Gastrocnemius medialis (tissue), 4 donors: ENCODE data around the gene NOXO1. TPM values are rescaled to one million over a fixed set of nuclear protein-coding genes. Genes with fewer than 3 reads are reported as not detected.
A peak's percentile ranks its signal among the peaks of the same experiment; 100 is the strongest.
"Not testable (repeated sequence)": the region's sequence is repeated elsewhere in the genome, so short reads cannot be mapped to it uniquely, and the experiment has no call there.

ENCODE experiments used
- ATAC-seq, 2 donors: fragments of 150-250 bp; one replicate each; pipeline ENCODE4 v1.9.1; 2016
- DNase-seq, 2 donors: peaks; one replicate each; pipeline ENCODE4 v3.0.0-alpha.2; 2019
- H3K27ac ChIP-seq, 4 donors: fragments of 200-600 bp; sonication (generic); 1 replicate in 1 of 4; 2 replicates in 3 of 4; pipeline ENCODE4 v1.5.1; 2016 to 2018; ENCODE audit warnings: mild to moderate bottlenecking in 2 of 4, moderate library complexity in 1 of 4
- H3K27me3 ChIP-seq, 3 donors: fragments of 200-600 bp; sonication (generic) in 2 of 3; 1 replicate in 1 of 3; 2 replicates in 2 of 3; pipeline versions ENCODE4 v1.5.1 to v1.6.0; 2016 to 2019; ENCODE audit warnings: mild to moderate bottlenecking in 1 of 3, moderate library complexity in 1 of 3
- H3K36me3 ChIP-seq, 2 donors: fragments of 200-600 bp; sonication (generic) in 1 of 2; one replicate each; pipeline ENCODE4 v1.5.1; 2017 to 2018
- H3K4me1 ChIP-seq, 2 donors: fragments of 200-600 bp; sonication (generic) in 1 of 2; one replicate each; pipeline ENCODE4 v1.5.1; 2016 to 2017; ENCODE audit warnings: mild to moderate bottlenecking in 2 of 2
- H3K4me3 ChIP-seq, 4 donors: fragments of 200-600 bp; sonication (generic) in 3 of 4; 1 replicate in 1 of 4; 2 replicates in 3 of 4; pipeline ENCODE4 v1.5.1; 2016 to 2019; ENCODE audit warnings: mild to moderate bottlenecking in 2 of 4
- H3K9me3 ChIP-seq, 3 donors: fragments of 200-600 bp; sonication (generic) in 2 of 3; 1 replicate in 1 of 3; 2 replicates in 2 of 3; pipeline ENCODE4 v1.5.1; 2016 to 2019
- POLR2A ChIP-seq, 2 donors: fragments of 450-650 bp; IDR thresholded peaks; one replicate each; pipeline ENCODE4 v1.6.1; 2017; ENCODE audit warnings: antibody characterized with exemption in 2 of 2, mild to moderate bottlenecking in 2 of 2, moderate library complexity in 2 of 2
- in situ Hi-C, 4 donors: fragments of 200-750 bp; cut with MboI; loops; one replicate each; pipeline versions ENCODE4 v1.15.0 to v1.8.0; 2017; ENCODE audit warnings: low sequenced_read_pairs in 4 of 4
- intact Hi-C: fragments of 100-400 bp; cut with DNase I; formaldehyde crosslinking; loops from one replicate; pipeline ENCODE4 v1.15.1; 2023; ENCODE audit warnings: low total_unique reads
- total RNA-seq, 4 donors: library from RNA; depleted of rRNA; stranded (reverse); fragments of >200 nt; gene quantifications; one replicate each; pipeline versions ENCODE4 v1.1.0 to v1.2.3, GENCODE V29; 2016
- TF ChIP-seq, protein P1 (sequence below), 5 experiments: fragments of 450-650 bp in 3 of 5; fragments of 200-600 bp in 2 of 5; sonication (generic) in 2 of 5; IDR thresholded peaks in 4 of 5; conservative IDR thresholded peaks in 1 of 5; 1 replicate in 4 of 5; 2 replicates in 1 of 5; pipeline ENCODE4 v1.5.1; 2016 to 2019; ENCODE audit warnings: antibody characterized with exemption in 5 of 5, mild to moderate bottlenecking in 3 of 5, moderate library complexity in 3 of 5

The NOXO1 gene
- total RNA-seq, 4 donors from 2014 or later: 0.33 to 0.46 TPM; not detected in 2

DNA sequence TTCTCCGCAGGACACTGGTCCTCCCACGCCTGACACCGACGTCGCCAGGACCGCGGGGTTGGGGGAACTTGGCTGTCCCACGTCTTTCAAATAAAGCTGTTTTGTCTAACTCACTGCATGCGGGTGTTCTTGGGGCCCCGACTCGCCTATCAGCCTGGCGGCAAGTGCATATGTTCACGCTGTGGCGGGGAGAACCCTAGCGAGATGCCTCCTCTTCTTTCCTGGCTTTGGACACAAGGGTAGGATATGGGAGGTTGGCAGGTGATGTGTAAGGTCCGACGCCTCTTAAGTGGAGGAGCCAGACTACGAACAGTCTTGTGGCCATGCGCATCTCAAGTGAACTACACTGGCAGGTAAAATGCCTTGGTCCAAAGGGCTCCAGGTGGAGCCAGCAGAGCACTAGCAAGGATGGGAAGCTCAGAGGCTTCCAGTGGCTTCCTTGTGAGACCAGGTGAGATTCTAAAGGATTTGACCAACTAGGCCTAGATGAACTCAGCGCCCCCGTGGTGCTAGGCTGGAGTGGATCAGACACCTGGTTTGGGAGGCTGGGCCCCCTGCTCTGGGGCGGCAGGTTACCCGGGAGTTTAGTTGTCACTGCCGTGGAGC is 15.8 kb downstream of the NOXO1 start:
- Histone ChIP-seq H3K36me3 (peaks cover 0 to 25% of the 10 kb centered on the region in 2 donors), H3K27me3 (no peaks in the 10 kb centered on the region), H3K4me1 (peaks cover 18 to 24% of the 10 kb centered on the region in 2 donors), H3K4me3 (peak overlapping the region; percentile 73 to 97 (median 76)), H3K27ac (peak overlapping the region; percentile 88 to 99 (median 92)), H3K9me3 (no peaks in the 10 kb centered on the region)
- peak; percentile 1 for ATAC-seq
- TF ChIP-seq, protein P1, sequence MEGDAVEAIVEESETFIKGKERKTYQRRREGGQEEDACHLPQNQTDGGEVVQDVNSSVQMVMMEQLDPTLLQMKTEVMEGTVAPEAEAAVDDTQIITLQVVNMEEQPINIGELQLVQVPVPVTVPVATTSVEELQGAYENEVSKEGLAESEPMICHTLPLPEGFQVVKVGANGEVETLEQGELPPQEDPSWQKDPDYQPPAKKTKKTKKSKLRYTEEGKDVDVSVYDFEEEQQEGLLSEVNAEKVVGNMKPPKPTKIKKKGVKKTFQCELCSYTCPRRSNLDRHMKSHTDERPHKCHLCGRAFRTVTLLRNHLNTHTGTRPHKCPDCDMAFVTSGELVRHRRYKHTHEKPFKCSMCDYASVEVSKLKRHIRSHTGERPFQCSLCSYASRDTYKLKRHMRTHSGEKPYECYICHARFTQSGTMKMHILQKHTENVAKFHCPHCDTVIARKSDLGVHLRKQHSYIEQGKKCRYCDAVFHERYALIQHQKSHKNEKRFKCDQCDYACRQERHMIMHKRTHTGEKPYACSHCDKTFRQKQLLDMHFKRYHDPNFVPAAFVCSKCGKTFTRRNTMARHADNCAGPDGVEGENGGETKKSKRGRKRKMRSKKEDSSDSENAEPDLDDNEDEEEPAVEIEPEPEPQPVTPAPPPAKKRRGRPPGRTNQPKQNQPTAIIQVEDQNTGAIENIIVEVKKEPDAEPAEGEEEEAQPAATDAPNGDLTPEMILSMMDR (IDR thresholded peaks at IDR 0.05 in 4 of 5, conservative IDR thresholded peaks at IDR 0.05 in 1 of 5): no peak
- TF ChIP-seq POLR2A (IDR thresholded peaks at IDR 0.05): no peak
- intact Hi-C loops (no loop called here), in situ Hi-C loops (no loop called here)
- no peak for DNase-seq

DNA sequence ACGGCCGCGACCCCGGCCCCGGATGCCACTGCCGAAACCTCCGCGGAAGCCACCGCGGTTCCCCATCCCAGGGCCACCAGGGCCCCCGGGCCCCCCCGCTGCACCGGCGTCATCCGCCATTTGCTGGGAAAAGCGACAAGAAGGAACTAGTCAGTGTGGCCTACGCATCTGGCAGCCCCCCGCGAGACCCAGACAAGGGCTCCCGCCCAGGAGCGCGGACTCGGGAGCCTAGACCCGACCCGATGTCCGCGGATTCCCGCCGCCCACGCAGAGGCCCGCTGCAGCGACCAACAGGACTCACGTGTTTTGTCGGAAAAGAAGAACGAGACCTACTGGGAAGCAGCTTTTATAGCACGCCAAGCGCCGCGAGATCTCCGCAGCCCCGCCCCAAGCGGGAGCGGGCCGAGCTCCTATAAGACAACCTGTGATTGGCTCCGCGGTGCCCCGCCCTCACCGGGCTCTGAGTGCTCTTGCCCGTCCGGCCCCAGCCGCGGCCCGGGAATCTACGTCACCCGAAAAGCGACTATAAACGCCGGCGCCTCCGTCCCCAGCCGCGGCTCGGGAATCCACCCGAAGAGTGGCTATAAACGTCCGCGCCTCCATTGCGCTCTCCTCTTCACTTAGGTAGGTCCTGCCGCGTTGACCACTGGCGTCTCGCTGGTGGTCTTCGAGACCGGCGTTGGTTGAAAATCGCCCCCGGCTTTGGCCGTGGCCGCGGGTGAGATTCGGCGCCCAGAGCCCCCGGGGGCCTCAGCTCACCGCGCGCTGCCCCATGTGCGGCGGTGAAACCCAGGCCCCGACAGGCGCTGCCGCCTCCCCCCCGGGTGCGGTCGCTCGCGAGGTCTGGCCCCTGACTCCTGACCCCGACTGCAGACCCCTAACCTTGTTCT is 16.5 kb downstream of the NOXO1 start, which contains the start of gene RPS2:
Gene RPS2, minus strand, starts transcription at position 321 of the 890 bp plus-strand sequence. Its CDS starts 201 bp downstream, at position 120.
- Histone ChIP-seq H3K4me1 (peaks cover 23 to 31% of the 10 kb centered on the region in 2 donors), H3K27me3 (no peaks in the 10 kb centered on the region)
- peak; percentile 91 to 94 for ATAC-seq

DNA sequence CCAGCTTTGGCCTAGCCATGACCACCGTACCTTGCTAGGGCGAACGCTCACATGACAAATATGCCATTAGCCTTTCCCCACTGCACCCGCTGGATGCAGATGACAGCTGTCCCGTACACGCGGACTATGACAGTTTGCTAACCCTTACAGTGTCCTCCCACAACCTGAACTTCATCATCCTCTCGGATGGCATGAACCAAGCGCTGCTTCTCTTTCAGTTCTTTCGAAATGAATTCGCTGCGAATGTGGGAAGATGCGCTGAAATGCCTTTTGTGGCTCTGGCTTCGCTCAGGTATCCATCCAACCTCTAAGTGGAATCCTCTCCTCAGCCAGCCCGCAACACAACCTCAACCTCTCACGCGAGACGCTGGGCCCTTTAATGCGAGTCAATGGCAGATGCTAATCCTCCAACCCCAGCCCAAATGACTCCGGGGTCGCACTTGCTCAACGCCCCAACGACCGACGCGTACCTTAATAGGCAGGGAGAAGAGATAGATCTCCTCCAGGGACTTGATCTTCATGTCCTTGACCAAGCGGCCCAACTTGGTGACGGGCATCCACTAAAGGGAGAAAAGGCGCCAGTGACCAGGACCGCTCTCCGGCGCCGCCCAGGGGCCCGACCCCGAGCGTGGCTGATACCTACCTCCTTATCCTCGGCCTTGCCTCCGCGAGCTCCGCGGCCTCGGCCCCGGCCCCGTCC is 17.3 kb downstream of the NOXO1 start:
- in situ Hi-C loops (no loop called here), intact Hi-C loops (no loop called here)
- Histone ChIP-seq H3K27ac (peak overlapping the region; percentile 88 to 99 (median 92)), H3K27me3 (no peaks in the 10 kb centered on the region), H3K36me3 (peaks cover 0 to 25% of the 10 kb centered on the region in 2 donors), H3K4me1 (peaks cover 25 to 32% of the 10 kb centered on the region in 2 donors), H3K4me3 (peak overlapping the region; percentile 73 to 97 (median 76)), H3K9me3 (no peaks in the 10 kb centered on the region)
- peak; percentile 9 to 29 for ATAC-seq
- TF ChIP-seq, protein P1 (IDR thresholded peaks at IDR 0.05 in 4 of 5, conservative IDR thresholded peaks at IDR 0.05 in 1 of 5): peak in 1 of 5 experiments; percentile 25
- peak in 1 of 2 donors; percentile 15 for TF ChIP-seq POLR2A (IDR thresholded peaks at IDR 0.05)
- DNase-seq: peak in 1 of 2 donors; percentile 53

More for the DNA sequence above, 16.5 kb downstream of the NOXO1 start, which contains the start of gene RPS2:
- Histone ChIP-seq H3K27ac (peak within 1 kb of the TSS; percentile 88 to 99 (median 92)), H3K9me3 (no peaks in the 10 kb centered on the region), H3K4me3 (peak within 1 kb of the TSS; percentile 73 to 97 (median 76)), H3K36me3 (peaks cover 0 to 25% of the 10 kb centered on the region in 2 donors)
- in situ Hi-C loops: no loop called here
- intact Hi-C loops: no loop called here
- peak; percentile 99 for DNase-seq
- TF ChIP-seq, protein P1 (IDR thresholded peaks at IDR 0.05 in 4 of 5, conservative IDR thresholded peaks at IDR 0.05 in 1 of 5): peak in 2 of 5 experiments; percentile 19 to 33
- TF ChIP-seq POLR2A (IDR thresholded peaks at IDR 0.05): peak; percentile 96 to 97

DNA sequence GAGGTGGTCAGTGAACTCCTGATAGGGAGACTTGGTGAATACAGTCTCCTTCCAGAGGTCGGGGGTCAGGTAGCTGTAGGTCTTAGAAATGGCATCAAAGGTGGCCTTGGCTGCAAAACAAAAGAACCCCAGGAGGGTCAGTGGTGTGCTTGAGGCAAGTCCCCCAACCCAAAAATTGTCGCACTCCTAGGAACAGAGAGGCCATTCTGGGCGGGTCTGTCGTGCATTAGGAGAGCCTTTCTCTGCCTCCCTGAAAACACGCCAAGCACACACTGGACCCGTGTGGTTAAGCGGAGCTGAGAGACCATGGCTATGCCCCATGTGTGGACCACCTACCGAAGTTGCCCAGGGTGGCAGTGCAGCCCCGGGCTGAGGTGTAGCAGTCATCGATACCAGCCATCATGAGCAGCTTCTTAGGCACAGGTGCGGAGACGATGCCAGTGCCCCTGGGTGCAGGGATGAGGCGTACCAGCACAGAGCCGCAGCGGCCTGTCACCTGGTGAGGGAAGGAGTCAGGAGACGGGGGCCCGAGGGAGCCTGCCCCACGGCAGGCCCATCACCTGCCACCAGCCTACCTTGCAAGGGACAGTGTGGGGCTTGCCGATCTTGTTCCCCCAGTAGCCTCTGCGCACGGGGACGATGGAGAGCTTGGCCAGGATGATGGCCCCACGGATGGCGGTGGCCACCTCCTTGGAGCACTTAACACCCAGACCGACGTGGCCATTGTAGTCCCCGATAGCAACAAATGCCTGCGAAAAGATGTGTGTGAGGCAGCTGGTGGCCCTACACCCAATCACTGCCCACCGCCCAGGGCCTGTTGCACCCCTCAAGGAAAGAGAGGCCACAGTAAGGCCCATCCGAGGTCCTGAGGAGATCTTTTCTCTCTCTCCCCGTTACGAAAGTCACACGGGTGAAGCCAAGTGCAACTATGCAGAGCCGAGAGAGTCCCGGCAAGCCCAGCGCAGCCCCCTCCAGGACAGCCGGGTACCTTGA is 18.8 kb downstream of the NOXO1 start:
- Histone ChIP-seq H3K4me1 (peaks cover 28 to 35% of the 10 kb centered on the region in 2 donors), H3K36me3 (peaks cover 0 to 25% of the 10 kb centered on the region in 2 donors), H3K27ac (peak overlapping the region in 3 of 4 donors; percentile 88 to 99 (median 95))
- in situ Hi-C loops, intact Hi-C loops, H3K9me3 ChIP-seq, H3K27me3 ChIP-seq, H3K4me3 ChIP-seq, DNase-seq, ATAC-seq: not testable (repeated sequence)
